ENCODE results near the gene DDT.
"Not testable (repeated sequence)": the region's sequence is repeated elsewhere in the genome, so short reads cannot be mapped to it uniquely, and the experiment has no call there.

Gene DDT

DNA sequence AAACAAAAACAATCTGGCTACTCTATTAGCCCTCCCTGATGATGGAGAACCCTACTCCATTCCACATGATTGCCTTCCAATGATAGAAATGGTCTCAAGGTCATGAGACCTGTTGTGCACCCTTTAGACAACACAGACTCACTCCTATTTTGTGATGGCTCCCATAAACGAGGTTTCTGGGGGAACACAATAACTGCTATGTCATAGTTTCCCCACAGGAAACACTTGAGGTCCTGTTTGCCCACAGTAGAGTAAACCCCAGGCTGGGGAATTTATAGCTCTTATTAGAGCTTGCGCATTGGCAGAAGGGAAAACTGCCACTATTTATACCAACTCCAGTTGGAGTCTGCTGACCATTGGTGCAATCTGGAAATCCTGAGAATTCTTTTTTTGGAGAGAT, 51.3 kb downstream of the DDT start:
- no peaks in the 10 kb centered on the region for H3K27me3 ChIP-seq (replicated peaks; ENCODE audit: control insufficient read depth, insufficient read depth, low read length)
- no peaks in the 10 kb centered on the region; the same call in 1 of the 2 replicates for H3K36me3 ChIP-seq (ENCODE audit: control insufficient read depth, insufficient read depth, low read length)
- no peak for DNase-seq (ENCODE audit: extremely low read depth, insufficient read length)
- H3K4me3 ChIP-seq (replicated peaks; ENCODE audit: low read depth, low read length) = no peak overlapping the region
- TF ChIP-seq, protein P1, sequence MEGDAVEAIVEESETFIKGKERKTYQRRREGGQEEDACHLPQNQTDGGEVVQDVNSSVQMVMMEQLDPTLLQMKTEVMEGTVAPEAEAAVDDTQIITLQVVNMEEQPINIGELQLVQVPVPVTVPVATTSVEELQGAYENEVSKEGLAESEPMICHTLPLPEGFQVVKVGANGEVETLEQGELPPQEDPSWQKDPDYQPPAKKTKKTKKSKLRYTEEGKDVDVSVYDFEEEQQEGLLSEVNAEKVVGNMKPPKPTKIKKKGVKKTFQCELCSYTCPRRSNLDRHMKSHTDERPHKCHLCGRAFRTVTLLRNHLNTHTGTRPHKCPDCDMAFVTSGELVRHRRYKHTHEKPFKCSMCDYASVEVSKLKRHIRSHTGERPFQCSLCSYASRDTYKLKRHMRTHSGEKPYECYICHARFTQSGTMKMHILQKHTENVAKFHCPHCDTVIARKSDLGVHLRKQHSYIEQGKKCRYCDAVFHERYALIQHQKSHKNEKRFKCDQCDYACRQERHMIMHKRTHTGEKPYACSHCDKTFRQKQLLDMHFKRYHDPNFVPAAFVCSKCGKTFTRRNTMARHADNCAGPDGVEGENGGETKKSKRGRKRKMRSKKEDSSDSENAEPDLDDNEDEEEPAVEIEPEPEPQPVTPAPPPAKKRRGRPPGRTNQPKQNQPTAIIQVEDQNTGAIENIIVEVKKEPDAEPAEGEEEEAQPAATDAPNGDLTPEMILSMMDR (IDR thresholded peaks at IDR 0.05; ENCODE audit: insufficient read depth, low read length, poor library complexity, severe bottlenecking) = no peak

DNA sequence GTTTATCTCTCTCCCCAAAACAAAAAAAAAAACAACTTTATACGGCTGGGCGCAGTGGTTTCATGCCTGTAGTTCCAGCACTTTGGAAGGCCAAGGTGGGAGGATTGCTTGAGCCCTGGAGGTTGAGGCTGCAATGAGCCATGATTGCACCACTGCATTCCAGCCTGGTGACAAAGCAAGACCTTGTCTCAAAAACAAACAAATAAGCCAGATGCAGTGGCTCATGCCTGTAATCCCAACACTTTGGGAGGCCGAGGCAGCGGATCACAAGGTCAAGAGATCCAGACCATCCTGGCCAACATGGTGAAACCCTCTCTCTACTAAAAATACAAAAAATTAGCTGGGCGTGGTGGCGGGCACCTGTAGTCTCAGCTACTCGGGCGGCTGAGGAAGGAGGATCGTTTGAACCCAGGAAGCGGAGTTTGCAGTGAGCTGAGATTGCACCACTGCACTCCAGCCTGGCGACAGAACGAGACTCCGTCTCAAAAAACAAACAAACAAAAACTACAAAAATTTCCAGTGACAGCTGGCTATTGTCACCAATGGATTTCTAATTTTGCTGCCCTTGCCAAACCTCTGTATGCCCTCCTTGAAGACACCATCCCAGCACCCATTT, 52.5 kb downstream of the DDT start:
- DNase-seq (ENCODE audit: extremely low read depth, insufficient read length); H3K4me3 ChIP-seq (replicated peaks; ENCODE audit: low read depth, low read length); H3K36me3 ChIP-seq (ENCODE audit: control insufficient read depth, insufficient read depth, low read length); H3K27me3 ChIP-seq (replicated peaks; ENCODE audit: control insufficient read depth, insufficient read depth, low read length): not testable (repeated sequence)
